ENCODE data around the gene SDHAF3. TPM values are rescaled to one million over a fixed set of nuclear protein-coding genes. Genes with fewer than 3 reads are reported as not detected.

Gene SDHAF3
- total RNA-seq, 6 experiments from 2014 or later, result 8.5 to 15.5 (median 12.1) TPM

DNA sequence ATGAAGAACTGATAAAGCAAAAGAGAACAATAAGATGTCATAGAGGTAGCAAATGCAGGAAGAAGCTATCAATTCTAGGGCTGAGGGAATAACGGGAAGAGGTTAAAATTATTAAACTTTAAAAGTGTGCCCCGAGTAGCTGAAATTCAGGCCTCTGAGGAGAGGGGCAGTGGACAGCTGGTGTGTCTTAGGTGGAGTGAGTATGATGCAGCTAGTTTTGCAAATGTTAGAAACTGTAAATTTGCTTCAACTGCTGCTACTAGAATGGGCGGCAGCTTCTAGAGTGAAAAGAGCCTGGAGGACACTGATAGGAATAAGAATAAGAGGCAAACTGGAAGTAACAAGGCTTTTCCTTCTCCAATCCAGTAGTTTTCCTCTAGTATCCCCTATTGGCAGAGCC lies 87.3 kb downstream of the SDHAF3 start:
- Histone ChIP-seq H3K9me3 (no peaks in the 10 kb centered on the region), H3K4me3 (no peak overlapping the region), H3K36me3 (no peaks in the 10 kb centered on the region), H3K27me3 (no peaks in the 10 kb centered on the region), H3K4me1 (no peaks in the 10 kb centered on the region), H3K27ac (no peak overlapping the region)
- TF ChIP-seq, protein P1, sequence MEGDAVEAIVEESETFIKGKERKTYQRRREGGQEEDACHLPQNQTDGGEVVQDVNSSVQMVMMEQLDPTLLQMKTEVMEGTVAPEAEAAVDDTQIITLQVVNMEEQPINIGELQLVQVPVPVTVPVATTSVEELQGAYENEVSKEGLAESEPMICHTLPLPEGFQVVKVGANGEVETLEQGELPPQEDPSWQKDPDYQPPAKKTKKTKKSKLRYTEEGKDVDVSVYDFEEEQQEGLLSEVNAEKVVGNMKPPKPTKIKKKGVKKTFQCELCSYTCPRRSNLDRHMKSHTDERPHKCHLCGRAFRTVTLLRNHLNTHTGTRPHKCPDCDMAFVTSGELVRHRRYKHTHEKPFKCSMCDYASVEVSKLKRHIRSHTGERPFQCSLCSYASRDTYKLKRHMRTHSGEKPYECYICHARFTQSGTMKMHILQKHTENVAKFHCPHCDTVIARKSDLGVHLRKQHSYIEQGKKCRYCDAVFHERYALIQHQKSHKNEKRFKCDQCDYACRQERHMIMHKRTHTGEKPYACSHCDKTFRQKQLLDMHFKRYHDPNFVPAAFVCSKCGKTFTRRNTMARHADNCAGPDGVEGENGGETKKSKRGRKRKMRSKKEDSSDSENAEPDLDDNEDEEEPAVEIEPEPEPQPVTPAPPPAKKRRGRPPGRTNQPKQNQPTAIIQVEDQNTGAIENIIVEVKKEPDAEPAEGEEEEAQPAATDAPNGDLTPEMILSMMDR (IDR thresholded peaks at IDR 0.05), result no peak
- no peak for TF ChIP-seq POLR2A (IDR thresholded peaks at IDR 0.05)
- intact Hi-C loops (cut with DNase I), result no loop called here
- DNase-seq (no peak), ATAC-seq (no peak)
- 61% methylated on average over 3 of the region's 3 CpGs for WGBS (ENCODE audit: insufficient coverage, low coverage, low lambda C conversion rate, missing lambda C conversion rate)

DNA sequence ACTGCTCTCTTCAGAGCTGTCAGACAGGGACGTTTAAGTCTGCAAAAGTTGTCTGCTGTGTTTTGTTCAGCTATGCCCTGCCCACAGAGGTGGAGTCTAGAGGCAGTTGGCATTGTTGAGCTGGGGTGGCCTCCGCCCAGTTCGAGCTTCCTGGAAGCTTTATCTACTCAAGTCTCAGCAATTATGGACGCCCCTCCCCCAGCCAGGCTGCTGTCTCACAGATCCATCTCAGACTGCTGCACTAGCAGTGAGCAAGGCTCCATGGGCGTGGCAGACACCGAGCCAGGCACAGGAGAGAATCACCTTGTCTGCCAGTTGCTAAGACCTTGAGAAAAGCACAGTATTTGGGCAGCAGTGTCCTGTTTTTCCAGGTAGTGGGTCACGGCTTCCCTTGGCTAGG lies 98.1 kb downstream of the SDHAF3 start:
- no peak overlapping the region for H3K27ac ChIP-seq
- ATAC-seq, result peak; percentile 48 to 77 (median 64)
- peak; percentile 64 to 73 (median 64) for DNase-seq

DNA sequence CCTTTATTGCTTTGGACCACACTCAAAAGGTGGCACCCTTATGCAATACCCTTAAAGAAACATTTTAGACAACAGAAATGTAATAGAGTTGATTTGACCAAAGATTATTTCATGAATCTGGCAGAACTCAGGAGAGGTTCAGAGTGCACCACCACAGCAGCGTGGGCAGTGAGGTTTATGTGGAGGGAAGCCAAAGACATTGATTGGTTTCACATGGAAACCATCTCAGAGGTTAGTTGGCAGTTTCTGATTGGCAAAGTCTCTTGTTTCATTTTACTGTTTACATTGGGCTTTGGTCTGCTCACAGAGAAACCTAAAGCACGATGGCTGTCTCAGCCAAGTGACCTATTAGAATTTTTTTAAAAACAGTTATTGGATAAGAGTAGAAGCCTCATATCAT lies 101.3 kb downstream of the SDHAF3 start:
- intact Hi-C loops (cut with DNase I), result no loop called here

More for the DNA sequence above, 98.1 kb downstream of the SDHAF3 start:
- Histone ChIP-seq H3K4me1 (peaks cover 0 to 7% (median 3%) of the 10 kb centered on the region in 4 donors), H3K36me3 (no peaks in the 10 kb centered on the region), H3K27me3 (no peaks in the 10 kb centered on the region), H3K4me3 (no peak overlapping the region), H3K9me3 (no peaks in the 10 kb centered on the region)
- whole genome bisulfite sequencing (ENCODE audit: insufficient coverage, low coverage, low lambda C conversion rate, missing lambda C conversion rate), result 17% methylated on average over 2 of the region's 7 CpGs
- intact Hi-C loops (cut with DNase I), result no loop called here
- TF ChIP-seq, protein P1 (IDR thresholded peaks at IDR 0.05), result no peak
- no peak for TF ChIP-seq POLR2A (IDR thresholded peaks at IDR 0.05)

DNA sequence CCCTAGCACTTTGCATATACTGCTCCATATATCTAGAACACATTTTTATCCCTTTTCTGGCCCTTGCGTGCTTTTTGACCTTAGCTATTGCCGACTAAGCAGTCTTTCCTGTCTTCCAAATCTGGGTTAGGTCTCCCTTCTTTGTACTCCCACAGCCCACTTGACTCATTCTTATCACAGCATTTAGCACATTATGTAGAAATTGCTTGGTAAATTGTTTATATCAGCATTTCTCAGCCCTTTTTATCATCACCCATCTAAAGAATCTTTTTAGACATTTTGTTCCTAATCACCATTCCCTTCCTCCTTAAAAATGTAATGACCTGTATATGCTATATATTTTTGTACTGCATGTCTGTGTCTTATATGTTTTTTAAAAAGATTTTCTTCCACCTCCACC lies 101.7 kb downstream of the SDHAF3 start:
- Histone ChIP-seq H3K27me3 (no peaks in the 10 kb centered on the region), H3K4me1 (peaks cover 0 to 7% (median 3%) of the 10 kb centered on the region in 4 donors), H3K4me3 (peak overlapping the region in 1 of 3 donors; percentile 6), H3K9me3 (no peaks in the 10 kb centered on the region), H3K27ac (peak overlapping the region; percentile 7 to 83 (median 52)), H3K36me3 (no peaks in the 10 kb centered on the region)
- WGBS (ENCODE audit: insufficient coverage, low coverage, low lambda C conversion rate, missing lambda C conversion rate), result 37% methylated on average over 2 of the region's 2 CpGs
- DNase-seq, result no peak
- peak in 1 of 4 donors; percentile 32 for ATAC-seq
- TF ChIP-seq, protein P1 (IDR thresholded peaks at IDR 0.05), result no peak
- TF ChIP-seq POLR2A (IDR thresholded peaks at IDR 0.05), result no peak
- intact Hi-C loops (cut with DNase I), result no loop called here

More for the DNA sequence above, 101.3 kb downstream of the SDHAF3 start:
- DNase-seq, result peak in 1 of 3 donors; percentile 74
- no peaks in the 10 kb centered on the region for H3K9me3 ChIP-seq
- TF ChIP-seq POLR2A (IDR thresholded peaks at IDR 0.05), result no peak
- TF ChIP-seq, protein P1 (IDR thresholded peaks at IDR 0.05), result no peak
- 14% methylated on average over 2 of the region's 2 CpGs for WGBS (ENCODE audit: insufficient coverage, low coverage, low lambda C conversion rate, missing lambda C conversion rate)
- no peaks in the 10 kb centered on the region for H3K27me3 ChIP-seq
- peak overlapping the region in 1 of 3 donors; percentile 6 for H3K4me3 ChIP-seq
- peak; percentile 95 to 98 (median 97) for ATAC-seq
- peaks cover 0 to 7% (median 3%) of the 10 kb centered on the region in 4 donors for H3K4me1 ChIP-seq
- peak overlapping the region; percentile 7 to 83 (median 52) for H3K27ac ChIP-seq
- H3K36me3 ChIP-seq, result no peaks in the 10 kb centered on the region

Measured in right lobe of liver (tissue), 6 donors.